ENCODE data around the gene CNDP1.

- no peak for TF ChIP-seq CTCF (conservative IDR thresholded peaks at IDR 0.05)
- TF ChIP-seq ZFX (IDR thresholded peaks at IDR 0.05) = no peak
These were observed 53.1 kb downstream of the CNDP1 start for GRCh38 chr18:74587441-74587840.
